Panc1 (cell line): ENCODE results near the gene LYSET.

ENCODE experiments used
- POLR2AphosphoS5 ChIP-seq: IDR thresholded peaks from 2 replicates; pipeline ENCODE4 v1.6.1; 2012; ENCODE audit warnings: mild to moderate bottlenecking, low read depth, low read length, moderate library complexity
- SIN3A ChIP-seq: IDR thresholded peaks from 2 replicates; pipeline ENCODE4 v1.6.1; 2012; ENCODE audit warnings: low read depth, mild to moderate bottlenecking, low read length, moderate library complexity, borderline replicate concordance; ENCODE audit not compliant: insufficient read depth
- TCF7L2 ChIP-seq: IDR thresholded peaks from 2 replicates; pipeline ENCODE4 v1.6.1; 2011; ENCODE audit warnings: mild to moderate bottlenecking, low read depth, low read length, inconsistent platforms
- TF ChIP-seq, protein P1 (sequence below): fragments of 450-650 bp; IDR thresholded peaks from 2 replicates; pipeline ENCODE4 v1.5.1; 2017; ENCODE audit warnings: mild to moderate bottlenecking
- TF ChIP-seq, protein P2 (sequence below), 2 experiments: IDR thresholded peaks; 2 replicates each; pipeline ENCODE4 v1.6.1; 2011 to 2012; ENCODE audit warnings: low read depth in 2 of 2, control low read depth in 1 of 2, low read length in 1 of 2, mild to moderate bottlenecking in 1 of 2, moderate library complexity in 1 of 2; ENCODE audit not compliant: insufficient read depth in 1 of 2

DNA sequence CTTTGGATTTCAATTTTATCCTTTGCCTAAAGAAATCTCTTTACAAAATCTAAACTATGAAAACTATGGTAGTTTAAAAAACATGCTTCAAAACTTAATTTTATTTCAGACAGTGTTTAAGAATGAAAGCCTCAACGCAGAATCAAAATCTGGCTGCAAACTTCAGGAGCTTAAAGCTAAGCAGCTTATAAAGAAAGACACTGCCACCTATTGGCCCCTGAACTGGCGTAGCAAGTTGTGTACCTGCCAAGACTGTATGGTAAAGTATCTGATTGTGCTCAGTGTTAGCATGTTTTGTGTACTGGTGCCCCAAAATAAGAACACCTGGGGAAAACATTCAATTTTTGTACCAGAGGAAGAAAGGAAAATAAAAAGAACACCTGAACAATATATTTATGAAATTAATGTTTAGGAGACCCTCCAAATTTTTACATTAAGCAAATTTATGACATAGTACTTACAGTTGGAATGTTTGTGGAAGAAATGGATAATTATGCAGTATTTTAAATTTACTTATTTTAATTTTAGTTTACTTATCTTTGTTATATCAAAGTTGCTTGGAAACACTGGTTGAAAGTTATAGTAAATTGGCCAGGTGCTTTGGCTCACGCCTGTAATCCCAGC is 34.1 kb downstream of the LYSET start:
- TF ChIP-seq, protein P1, sequence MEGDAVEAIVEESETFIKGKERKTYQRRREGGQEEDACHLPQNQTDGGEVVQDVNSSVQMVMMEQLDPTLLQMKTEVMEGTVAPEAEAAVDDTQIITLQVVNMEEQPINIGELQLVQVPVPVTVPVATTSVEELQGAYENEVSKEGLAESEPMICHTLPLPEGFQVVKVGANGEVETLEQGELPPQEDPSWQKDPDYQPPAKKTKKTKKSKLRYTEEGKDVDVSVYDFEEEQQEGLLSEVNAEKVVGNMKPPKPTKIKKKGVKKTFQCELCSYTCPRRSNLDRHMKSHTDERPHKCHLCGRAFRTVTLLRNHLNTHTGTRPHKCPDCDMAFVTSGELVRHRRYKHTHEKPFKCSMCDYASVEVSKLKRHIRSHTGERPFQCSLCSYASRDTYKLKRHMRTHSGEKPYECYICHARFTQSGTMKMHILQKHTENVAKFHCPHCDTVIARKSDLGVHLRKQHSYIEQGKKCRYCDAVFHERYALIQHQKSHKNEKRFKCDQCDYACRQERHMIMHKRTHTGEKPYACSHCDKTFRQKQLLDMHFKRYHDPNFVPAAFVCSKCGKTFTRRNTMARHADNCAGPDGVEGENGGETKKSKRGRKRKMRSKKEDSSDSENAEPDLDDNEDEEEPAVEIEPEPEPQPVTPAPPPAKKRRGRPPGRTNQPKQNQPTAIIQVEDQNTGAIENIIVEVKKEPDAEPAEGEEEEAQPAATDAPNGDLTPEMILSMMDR: peak; percentile 73
- TF ChIP-seq POLR2AphosphoS5: no peak
- TF ChIP-seq SIN3A: no peak
- no peak for TF ChIP-seq TCF7L2
- TF ChIP-seq, protein P2, sequence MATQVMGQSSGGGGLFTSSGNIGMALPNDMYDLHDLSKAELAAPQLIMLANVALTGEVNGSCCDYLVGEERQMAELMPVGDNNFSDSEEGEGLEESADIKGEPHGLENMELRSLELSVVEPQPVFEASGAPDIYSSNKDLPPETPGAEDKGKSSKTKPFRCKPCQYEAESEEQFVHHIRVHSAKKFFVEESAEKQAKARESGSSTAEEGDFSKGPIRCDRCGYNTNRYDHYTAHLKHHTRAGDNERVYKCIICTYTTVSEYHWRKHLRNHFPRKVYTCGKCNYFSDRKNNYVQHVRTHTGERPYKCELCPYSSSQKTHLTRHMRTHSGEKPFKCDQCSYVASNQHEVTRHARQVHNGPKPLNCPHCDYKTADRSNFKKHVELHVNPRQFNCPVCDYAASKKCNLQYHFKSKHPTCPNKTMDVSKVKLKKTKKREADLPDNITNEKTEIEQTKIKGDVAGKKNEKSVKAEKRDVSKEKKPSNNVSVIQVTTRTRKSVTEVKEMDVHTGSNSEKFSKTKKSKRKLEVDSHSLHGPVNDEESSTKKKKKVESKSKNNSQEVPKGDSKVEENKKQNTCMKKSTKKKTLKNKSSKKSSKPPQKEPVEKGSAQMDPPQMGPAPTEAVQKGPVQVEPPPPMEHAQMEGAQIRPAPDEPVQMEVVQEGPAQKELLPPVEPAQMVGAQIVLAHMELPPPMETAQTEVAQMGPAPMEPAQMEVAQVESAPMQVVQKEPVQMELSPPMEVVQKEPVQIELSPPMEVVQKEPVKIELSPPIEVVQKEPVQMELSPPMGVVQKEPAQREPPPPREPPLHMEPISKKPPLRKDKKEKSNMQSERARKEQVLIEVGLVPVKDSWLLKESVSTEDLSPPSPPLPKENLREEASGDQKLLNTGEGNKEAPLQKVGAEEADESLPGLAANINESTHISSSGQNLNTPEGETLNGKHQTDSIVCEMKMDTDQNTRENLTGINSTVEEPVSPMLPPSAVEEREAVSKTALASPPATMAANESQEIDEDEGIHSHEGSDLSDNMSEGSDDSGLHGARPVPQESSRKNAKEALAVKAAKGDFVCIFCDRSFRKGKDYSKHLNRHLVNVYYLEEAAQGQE (IDR thresholded peaks at IDR 0.05; ENCODE audit: insufficient read depth in 1 of 2, low read depth in 2 of 2, low read length in 1 of 2): no peak
